ENCODE results near the gene CFAP97D1. TPM values are rescaled to one million over a fixed set of nuclear protein-coding genes. Genes with fewer than 3 reads are reported as not detected.

Gene CFAP97D1
- total RNA-seq, 2 experiments from 2014 or later, result not detected

DNA sequence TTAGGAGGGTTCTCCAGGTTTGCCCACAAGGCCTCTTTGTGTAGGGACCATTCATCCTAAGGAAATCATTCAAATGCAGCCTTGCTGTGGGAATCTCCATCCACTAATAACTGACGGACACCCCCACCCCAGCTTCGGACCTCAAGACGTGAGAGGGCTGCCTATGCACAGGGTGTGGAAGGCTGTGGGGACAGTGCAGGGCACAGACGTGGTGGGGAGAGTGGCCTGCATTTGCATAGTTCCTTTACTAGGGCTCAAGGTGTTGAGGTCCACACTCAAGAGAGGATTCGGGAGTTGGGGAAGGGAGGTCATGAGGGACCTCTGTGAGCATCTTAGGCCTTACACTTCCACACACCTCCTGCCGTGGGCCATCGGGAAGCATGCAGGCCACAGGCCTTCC, 11.3 kb upstream of the CFAP97D1 start:
- no peak overlapping the region for H3K4me3 Mint-ChIP-seq
- intact Hi-C loops (cut with micrococcal nuclease), result no loop called here
- no peaks in the 10 kb centered on the region for H3K27me3 Mint-ChIP-seq (ENCODE audit: low read depth)
- no peak for DNase-seq
- H3K27ac Mint-ChIP-seq, result no peak overlapping the region
- peaks cover 21% of the 10 kb centered on the region for H3K36me3 Mint-ChIP-seq (ENCODE audit: low read depth)
- CTCF ChIA-PET, result interaction anchor here (0.6 to 5.0 kb wide), 2 partner anchors 23 to 75 kb away, joined by 3 to 70 read pairs; no protein-coding TSS in a partner anchor
- H3K4me1 Mint-ChIP-seq (ENCODE audit: low read depth), result no peaks in the 10 kb centered on the region
- H3K9me3 Mint-ChIP-seq, result no peaks in the 10 kb centered on the region

DNA sequence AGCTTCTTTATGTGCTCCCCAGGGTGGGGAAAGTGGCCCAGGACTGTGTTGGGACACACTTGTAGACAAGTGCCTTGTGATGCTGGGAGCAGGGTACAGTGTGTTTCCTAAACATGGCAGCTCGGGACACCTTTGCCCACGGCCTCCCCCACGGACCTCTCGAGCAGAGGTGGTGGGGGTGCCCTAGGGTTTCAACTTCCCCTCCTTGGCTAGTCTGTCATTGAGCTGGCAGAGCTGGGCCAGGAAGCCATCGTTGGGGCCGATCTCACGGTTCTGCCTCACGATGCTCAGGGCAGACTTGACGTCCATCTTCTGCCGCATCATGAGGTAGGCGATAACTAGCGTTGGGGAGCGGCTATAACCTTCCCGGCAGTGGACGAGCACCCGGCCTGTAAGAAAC, 10.8 kb upstream of the CFAP97D1 start:
- Mint-ChIP-seq H3K4me1 (ENCODE audit: low read depth) (no peaks in the 10 kb centered on the region), H3K9me3 (no peaks in the 10 kb centered on the region), H3K27ac (no peak overlapping the region), H3K36me3 (ENCODE audit: low read depth) (peaks cover 21% of the 10 kb centered on the region), H3K4me3 (no peak overlapping the region), H3K27me3 (ENCODE audit: low read depth) (no peaks in the 10 kb centered on the region)
- no peak for DNase-seq
- intact Hi-C loops (cut with micrococcal nuclease), result no loop called here
- CTCF ChIA-PET, result interaction anchor here (5.0 kb wide), 1 partner anchor 75 kb away, joined by 70 read pairs; no protein-coding TSS in a partner anchor

DNA sequence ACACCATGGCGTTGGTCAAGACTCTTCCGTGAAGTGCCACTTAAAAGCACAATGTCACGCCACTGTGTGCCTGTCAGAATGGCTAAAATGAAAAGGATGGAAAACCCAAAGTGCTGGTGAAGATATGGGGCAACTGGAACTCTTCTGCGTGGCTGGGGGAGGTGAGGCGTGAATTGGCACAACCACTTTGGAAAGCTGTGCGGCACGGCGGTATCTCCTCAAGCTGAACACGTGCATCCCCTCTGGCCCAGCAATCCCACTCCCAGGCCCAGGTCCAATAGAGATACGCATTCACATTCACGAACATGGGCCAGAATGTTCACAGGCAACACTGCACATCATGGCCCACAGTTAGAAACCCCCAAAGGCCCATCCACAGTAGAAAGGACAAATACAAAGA, 10.4 kb upstream of the CFAP97D1 start:
- Mint-ChIP-seq H3K4me3 (no peak overlapping the region), H3K4me1 (ENCODE audit: low read depth) (no peaks in the 10 kb centered on the region), H3K36me3 (ENCODE audit: low read depth) (peaks cover 22% of the 10 kb centered on the region), H3K27me3 (ENCODE audit: low read depth) (no peaks in the 10 kb centered on the region), H3K27ac (no peak overlapping the region), H3K9me3 (no peaks in the 10 kb centered on the region)
- CTCF ChIA-PET, result interaction anchor here (5.0 kb wide), 1 partner anchor 76 kb away, joined by 70 read pairs; no protein-coding TSS in a partner anchor
- intact Hi-C loops (cut with micrococcal nuclease), result no loop called here
- DNase-seq, result no peak

DNA sequence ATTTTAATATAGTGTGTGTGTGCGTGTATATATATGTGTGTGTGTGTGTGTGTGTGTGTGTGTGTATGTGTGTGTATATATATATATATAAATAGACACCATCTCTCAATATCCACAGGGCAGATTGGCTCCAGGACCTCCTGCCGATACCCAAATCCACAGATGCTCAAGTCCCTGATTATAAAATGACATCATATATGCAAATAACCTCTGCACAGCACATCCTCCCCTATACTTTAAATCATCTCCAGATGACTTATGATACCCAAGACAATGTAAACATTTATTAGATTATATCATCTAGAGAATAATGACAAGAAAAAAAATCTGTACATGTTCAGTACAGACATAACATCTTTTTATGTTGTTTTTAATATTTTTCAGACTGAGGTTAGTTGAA, 9.3 kb upstream of the CFAP97D1 start:
- Mint-ChIP-seq H3K9me3 (no peaks in the 10 kb centered on the region), H3K27me3 (ENCODE audit: low read depth) (no peaks in the 10 kb centered on the region), H3K4me1 (ENCODE audit: low read depth) (no peaks in the 10 kb centered on the region), H3K4me3 (no peak overlapping the region), H3K27ac (no peak overlapping the region), H3K36me3 (ENCODE audit: low read depth) (peaks cover 22% of the 10 kb centered on the region)
- CTCF ChIA-PET, result no interaction called here
- DNase-seq, result no peak
- intact Hi-C loops (cut with micrococcal nuclease), result no loop called here

DNA sequence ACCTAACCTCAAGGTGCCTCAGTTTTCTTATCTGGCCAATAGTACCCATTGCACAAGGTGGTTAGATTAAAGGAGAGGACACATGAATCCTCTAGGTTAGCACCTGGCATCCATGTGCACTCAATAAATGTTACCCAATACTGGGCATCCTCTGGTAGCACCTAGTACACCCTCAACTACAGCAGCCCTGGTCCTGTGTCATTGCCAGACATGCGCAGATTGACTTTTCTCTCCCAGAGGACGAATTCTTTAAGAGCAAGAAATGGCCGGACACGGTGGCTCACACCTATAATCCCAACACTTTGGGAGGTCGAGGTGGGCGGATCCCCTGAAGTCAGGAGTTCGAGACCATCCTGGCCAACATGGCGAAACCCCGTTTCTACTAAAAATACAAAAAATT, 8.8 kb upstream of the CFAP97D1 start:
- H3K4me3 Mint-ChIP-seq, result no peak overlapping the region
- DNase-seq, result no peak
- H3K27me3 Mint-ChIP-seq (ENCODE audit: low read depth), result no peaks in the 10 kb centered on the region
- no peak overlapping the region for H3K27ac Mint-ChIP-seq
- H3K4me1 Mint-ChIP-seq (ENCODE audit: low read depth), result peaks cover under 1% of the 10 kb centered on the region
- H3K9me3 Mint-ChIP-seq, result no peaks in the 10 kb centered on the region
- intact Hi-C loops (cut with micrococcal nuclease), result no loop called here
- H3K36me3 Mint-ChIP-seq (ENCODE audit: low read depth), result peaks cover 20% of the 10 kb centered on the region
- CTCF ChIA-PET, result interaction anchor here (0.6 kb wide), 1 partner anchor 126 kb away, joined by 7 read pairs; no protein-coding TSS in a partner anchor

DNA sequence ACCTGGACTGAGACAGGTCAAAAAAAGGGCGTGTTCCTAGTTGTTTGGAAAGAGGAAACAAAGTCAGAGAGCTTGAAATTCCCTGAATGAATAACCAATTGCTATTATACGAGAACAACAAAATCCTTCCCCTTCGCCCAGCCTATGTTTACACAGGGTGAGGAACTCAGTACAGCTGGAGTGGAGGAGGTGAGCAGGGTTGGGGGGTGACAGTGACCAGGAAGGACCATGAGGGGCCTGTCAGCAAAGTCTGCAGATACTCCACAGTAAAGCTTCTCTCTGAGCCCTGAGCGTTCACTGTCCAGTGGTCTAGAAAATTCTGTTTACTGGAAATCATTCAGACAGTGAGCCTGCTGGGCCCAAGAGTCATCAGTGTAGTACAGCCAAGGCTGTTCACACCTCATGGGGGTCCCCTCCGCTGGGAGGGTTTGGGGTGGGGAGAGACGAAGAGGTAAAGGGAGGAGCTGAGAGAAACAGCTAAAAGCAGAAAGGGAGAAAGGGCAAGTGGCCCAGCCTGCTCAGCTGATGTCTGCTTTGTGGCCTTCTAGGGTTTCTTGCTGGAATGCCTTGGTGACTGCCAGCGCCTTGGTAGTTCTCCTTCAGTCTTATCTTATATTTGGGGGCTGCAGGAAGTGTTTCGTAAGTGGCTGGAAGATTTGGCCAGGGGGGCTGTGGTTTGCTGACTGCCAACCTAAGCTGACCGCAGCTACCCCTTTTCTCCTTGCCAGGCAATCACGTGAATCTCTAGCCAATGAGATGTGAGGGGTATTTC, 7.2 kb upstream of the CFAP97D1 start:
- Mint-ChIP-seq H3K9me3 (no peaks in the 10 kb centered on the region), H3K36me3 (ENCODE audit: low read depth) (peaks cover 20% of the 10 kb centered on the region), H3K4me1 (ENCODE audit: low read depth) (peaks cover 4% of the 10 kb centered on the region), H3K27me3 (ENCODE audit: low read depth) (no peaks in the 10 kb centered on the region), H3K4me3 (no peak overlapping the region), H3K27ac (no peak overlapping the region)
- DNase-seq, result no peak
- CTCF ChIA-PET, result interaction anchor here (0.9 to 1.7 kb wide), 3 partner anchors 12 to 78 kb away, joined by 3 to 4 read pairs (median 4); partner anchors contain the start of gene SOST
- intact Hi-C loops (cut with micrococcal nuclease), result no loop called here

DNA sequence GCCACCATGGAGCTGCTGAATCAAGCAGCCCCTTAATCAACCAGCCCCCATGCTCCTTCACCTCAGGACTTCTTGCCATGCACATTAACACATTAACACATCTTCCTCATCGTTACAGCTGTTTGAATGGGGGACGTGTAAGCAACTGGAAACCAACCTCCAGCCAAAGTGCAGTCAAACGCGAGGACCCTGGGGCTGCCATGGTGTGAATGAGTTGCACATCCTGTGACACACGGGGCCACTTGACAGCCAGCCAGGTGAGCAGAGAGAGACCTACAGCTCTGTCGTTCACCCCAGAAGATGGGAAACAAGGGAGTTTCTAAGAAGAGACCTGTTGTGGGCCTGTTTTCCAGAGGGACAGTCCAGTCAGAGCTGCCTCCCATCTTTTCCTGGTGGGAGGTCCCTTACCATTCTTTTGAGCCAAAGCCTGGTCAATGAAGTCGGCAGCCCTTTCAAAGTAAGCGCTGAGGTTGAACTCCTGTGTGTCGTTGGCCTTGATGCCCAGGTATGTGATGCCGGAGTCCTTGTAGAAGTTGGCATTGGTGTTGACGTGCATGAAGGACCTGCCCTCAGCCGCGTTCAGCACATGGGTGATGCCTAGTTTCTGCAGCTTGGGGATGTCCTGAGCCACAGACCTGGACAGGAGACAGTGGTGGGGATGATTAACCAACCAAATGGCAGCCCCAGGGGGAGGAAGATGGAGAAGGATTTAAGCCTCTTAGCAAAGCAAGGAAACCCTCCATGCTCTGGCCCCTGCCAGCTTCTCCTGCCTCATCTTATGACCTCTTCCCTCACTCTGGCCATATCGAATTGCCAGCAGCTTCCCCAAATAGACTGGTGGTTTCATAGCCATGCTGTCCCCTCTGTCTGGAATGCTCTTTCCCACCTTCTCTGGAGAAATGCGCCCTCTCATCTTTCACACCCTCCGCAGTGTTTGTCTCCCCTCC, 5.7 kb upstream of the CFAP97D1 start:
- DNase-seq, result no peak
- H3K27me3 Mint-ChIP-seq (ENCODE audit: low read depth), result no peaks in the 10 kb centered on the region
- H3K4me1 Mint-ChIP-seq (ENCODE audit: low read depth), result peaks cover 9% of the 10 kb centered on the region
- no peak overlapping the region for H3K27ac Mint-ChIP-seq
- H3K4me3 Mint-ChIP-seq, result no peak overlapping the region
- H3K36me3 Mint-ChIP-seq (ENCODE audit: low read depth), result peaks cover 19% of the 10 kb centered on the region
- no peaks in the 10 kb centered on the region for H3K9me3 Mint-ChIP-seq
- intact Hi-C loops (cut with micrococcal nuclease), result no loop called here
- CTCF ChIA-PET, result interaction anchor here (0.7 to 2.7 kb wide), 4 partner anchors 8 to 198 kb away, joined by 3 to 15 read pairs (median 4); no protein-coding TSS in a partner anchor

DNA sequence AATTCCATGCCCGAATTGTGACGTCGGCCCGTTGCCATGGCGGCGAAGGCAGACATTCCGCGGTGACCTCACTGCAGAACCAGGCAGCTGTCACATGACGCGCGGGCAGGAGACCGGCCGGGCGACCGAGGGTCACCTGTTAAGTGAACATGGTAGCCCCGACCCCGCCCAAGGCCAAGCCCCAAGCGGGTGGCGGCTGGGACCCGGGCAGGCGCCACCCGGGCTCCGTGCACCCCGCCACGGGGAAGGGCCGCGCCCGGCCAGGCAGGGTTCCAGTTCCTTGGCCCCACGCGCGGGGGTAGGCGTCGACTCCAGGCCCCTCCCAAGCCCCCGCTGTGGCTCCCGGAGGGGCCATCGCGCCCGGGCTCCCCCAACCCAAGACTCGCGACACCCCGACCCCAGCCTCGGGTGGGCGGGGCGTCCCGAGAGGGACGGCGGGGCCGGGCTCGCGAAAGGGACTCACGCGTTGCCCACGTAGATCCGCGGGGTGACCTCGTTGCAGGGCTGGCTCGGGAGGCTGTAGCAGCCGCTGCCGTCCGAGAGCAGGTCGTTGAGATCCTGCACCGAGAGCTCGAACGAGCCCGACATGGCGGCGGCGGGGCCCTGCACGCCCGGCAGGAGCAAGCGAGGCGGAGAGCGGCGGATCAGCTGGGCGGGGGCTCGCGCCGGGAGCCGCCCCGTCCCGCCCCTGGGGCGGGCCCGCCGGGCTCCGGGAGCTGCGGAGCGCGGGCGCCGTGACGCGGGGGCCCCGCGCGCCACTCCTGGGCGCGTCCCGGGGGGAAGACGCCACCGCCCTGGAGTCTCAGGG, 1.7 kb upstream of the CFAP97D1 start, which contains the start of gene DUSP3:
TSS of gene DUSP3 (minus strand) at position 641 of the 808 bp plus-strand sequence. CDS start at position 588, 53 bp downstream.
- Mint-ChIP-seq H3K4me1 (ENCODE audit: low read depth) (peaks cover 9% of the 10 kb centered on the region), H3K9me3 (no peaks in the 10 kb centered on the region), H3K36me3 (ENCODE audit: low read depth) (peaks cover 1% of the 10 kb centered on the region), H3K4me3 (peak within 1 kb of the TSS; percentile 78), H3K27me3 (ENCODE audit: low read depth) (peaks cover 13% of the 10 kb centered on the region), H3K27ac (no peak within 1 kb of the TSS)
- intact Hi-C loops (cut with micrococcal nuclease), result loop anchor here (2.0 kb wide), 1 partner anchor 68 kb away; the partner anchor contains the start of gene CD300LG
- DNase-seq, result peak; percentile 70
- CTCF ChIA-PET, result interaction anchor here (1.0 kb wide), 2 partner anchors 12 to 13 kb away, joined by 3 to 4 read pairs; no protein-coding TSS in a partner anchor

DNA sequence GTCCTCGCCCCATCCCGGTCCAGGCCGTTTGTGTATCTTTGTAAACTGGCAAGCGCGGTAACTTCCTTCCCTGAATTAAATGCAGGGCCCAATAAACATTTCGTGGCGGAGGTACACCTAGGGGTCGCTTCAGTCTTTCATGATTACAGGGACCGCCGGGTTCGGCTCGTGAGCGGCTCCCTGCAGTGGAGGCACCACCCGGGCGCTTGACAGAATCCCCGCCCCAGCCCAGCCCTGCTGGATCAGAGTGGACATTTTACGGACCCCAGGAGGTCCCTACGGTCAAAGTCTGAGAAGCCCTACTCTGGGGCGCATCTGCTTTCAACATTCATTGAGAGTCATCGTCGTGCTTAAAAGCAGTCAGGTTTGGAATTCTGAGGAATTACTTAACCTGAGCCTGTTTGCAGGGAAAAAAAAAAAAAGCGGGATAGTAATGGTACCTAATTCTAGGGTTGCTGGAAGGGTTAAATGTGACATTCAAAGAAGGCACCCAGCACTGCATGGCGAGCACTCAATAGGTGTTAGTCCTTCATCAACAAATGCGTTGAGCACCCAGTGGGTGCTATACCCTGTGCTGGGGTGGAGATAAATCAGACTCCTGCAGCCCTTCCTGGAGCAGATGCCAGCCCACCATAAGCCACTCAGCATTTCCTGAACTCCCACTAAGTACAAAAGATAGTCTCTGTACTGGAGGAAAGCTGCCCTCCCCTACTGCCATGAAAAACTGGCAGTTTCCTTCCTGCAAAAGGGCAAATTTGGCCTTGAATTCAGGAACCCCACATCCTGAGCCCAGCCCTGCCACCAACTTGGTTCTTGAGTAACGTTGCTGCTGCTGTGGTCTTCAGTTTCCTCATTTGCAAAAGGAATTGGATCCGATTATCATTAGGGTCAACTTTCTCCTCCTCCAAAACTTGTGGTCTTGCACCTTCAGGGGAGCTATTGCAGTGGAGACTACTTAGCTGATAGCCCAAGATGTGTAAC, 800 bp upstream of the CFAP97D1 start:
- Mint-ChIP-seq H3K9me3 (no peaks in the 10 kb centered on the region), H3K27ac (no peak overlapping the region), H3K4me1 (ENCODE audit: low read depth) (peaks cover 9% of the 10 kb centered on the region), H3K27me3 (ENCODE audit: low read depth) (peaks cover 13% of the 10 kb centered on the region), H3K36me3 (ENCODE audit: low read depth) (peaks cover 1% of the 10 kb centered on the region), H3K4me3 (peak overlapping the region; percentile 70)
- DNase-seq, result no peak
- intact Hi-C loops (cut with micrococcal nuclease), result loop anchor here (2.0 kb wide), 1 partner anchor 67 kb away; the partner anchor contains the start of gene CD300LG
- CTCF ChIA-PET, result interaction anchor here (0.8 to 1.0 kb wide), 3 partner anchors 12 to 14 kb away, joined by 3 to 4 read pairs (median 4); no protein-coding TSS in a partner anchor

DNA sequence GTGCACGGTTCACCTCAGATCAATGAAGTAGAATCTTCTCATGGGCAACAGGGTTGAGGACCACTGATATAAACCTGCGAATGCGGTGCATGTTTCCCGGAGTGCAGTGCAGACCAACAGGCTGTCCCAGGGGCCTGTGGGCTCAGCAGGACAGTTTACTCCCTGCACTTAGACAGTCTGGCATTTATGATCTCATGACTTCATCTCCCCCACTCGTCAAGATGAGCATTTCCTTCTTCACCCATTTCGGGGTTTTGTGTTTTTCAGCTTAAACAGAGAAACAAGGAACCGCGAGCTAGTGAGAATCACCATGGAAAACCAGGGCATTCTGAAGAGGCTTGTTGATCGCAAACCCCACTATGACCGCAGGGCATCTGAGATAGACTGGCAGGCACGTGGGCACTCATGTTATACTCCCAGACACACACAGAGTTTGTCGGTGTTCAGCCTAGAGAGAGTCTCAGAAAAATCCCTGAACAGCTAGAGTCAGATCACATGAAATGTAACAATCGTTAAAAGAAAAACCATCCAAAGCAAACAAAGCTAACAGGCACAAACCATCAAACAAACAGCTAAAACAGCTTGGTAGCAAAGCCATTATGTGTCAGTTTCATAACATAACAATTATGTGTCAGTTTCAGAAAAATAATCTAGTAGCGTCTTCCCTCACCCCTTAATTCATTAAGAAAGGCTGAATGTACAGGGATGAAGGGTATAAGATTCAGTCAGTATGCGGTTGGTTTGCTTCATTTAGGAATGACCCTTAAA, 2.9 kb downstream of the CFAP97D1 start:
- CTCF ChIA-PET, result interaction anchor here (0.7 to 2.4 kb wide), 2 partner anchors 16 to 23 kb away, joined by 4 to 10 read pairs; no protein-coding TSS in a partner anchor
- Mint-ChIP-seq H3K4me3 (no peak overlapping the region), H3K4me1 (ENCODE audit: low read depth) (peaks cover 4% of the 10 kb centered on the region), H3K36me3 (ENCODE audit: low read depth) (no peaks in the 10 kb centered on the region), H3K9me3 (no peaks in the 10 kb centered on the region), H3K27ac (no peak overlapping the region), H3K27me3 (ENCODE audit: low read depth) (peaks cover 13% of the 10 kb centered on the region)
- intact Hi-C loops (cut with micrococcal nuclease), result no loop called here
- DNase-seq, result no peak

Measured in activated naive CD4-positive, alpha-beta T cell treated with anti-CD3 and anti-CD28 coated beads for 36 hours (primary cell).